22Rv1 (cell line): ENCODE data around the gene CA5A.

Source experiments
- CTCF ChIP-seq: fragments of 450-650 bp; IDR thresholded peaks from 2 replicates; pipeline ENCODE4 v1.5.1; 2017; ENCODE audit warnings: mild to moderate bottlenecking
- ZFX ChIP-seq: fragments of 450-650 bp; IDR thresholded peaks from 2 replicates; pipeline ENCODE4 v1.6.1; 2017; ENCODE audit warnings: antibody characterized with exemption, borderline replicate concordance

GRCh38 chr16:87881324-87882200 lies 54.8 kb downstream of the CA5A start:
- TF ChIP-seq CTCF (no peak), ZFX (no peak)
